ENCODE results near the gene ZNF322.

GRCh38 chr6:26594730-26595632 is 64.6 kb downstream of the ZNF322 start:
- TF ChIP-seq RXRA (IDR thresholded peaks at IDR 0.05; ENCODE audit: borderline replicate concordance, low read depth) (no peak), REST (IDR thresholded peaks at IDR 0.05; ENCODE audit: low read depth, low read length) (no peak), GABPA (IDR thresholded peaks at IDR 0.05; ENCODE audit: low read depth) (no peak), RCOR1 (IDR thresholded peaks at IDR 0.05; ENCODE audit: low read length) (no peak), TCF12 (IDR thresholded peaks at IDR 0.05) (no peak), CTCF (IDR thresholded peaks at IDR 0.05) (no peak), SMC3 (IDR thresholded peaks at IDR 0.05; ENCODE audit: low read depth, low read length) (no peak), FOXJ3 (CRISPR knock-in tag; IDR thresholded peaks at IDR 0.05) (no peak)
